ENCODE data around the gene CLMN. TPM values are rescaled to one million over a fixed set of nuclear protein-coding genes. Genes with fewer than 3 reads are reported as not detected.

The CLMN gene
- total RNA-seq, 1 donor from 2014 or later, result 6.3 TPM

DNA sequence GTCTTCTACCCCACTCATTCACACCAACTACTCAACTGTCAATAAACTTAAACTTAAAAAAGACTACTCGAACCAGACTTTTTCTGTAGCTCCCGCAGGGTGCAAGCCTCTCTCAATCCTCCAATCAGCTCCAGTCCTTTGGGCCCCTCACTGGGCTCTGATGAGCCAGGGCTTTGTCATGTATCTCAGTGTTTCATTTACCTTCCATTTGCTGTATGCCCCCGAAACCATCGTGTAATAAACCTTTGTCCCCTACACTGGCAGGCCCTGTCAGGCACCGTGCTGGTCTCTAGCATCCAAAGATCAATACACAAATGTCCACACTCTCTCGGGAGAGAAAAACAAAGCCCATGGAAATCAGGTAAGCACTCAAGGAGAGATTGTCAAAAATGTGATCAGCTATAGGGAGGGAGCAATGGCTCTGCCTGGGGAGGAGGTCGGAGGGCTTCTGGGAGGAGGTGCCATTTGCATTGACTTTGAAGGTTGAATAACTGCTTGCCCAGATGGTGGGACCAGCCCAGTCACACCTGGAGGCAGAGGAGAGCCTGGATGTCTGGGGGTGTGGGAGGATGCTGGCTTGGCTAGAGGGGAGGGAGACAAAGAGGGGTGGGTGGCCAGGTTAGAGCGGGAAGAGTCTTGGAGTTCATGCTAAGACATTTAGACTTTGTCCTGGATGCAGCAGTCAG lies 120.3 kb downstream of the CLMN start:
- peaks cover 9% of the 10 kb centered on the region for H3K27me3 Mint-ChIP-seq (ENCODE audit: insufficient read depth, low read depth)

DNA sequence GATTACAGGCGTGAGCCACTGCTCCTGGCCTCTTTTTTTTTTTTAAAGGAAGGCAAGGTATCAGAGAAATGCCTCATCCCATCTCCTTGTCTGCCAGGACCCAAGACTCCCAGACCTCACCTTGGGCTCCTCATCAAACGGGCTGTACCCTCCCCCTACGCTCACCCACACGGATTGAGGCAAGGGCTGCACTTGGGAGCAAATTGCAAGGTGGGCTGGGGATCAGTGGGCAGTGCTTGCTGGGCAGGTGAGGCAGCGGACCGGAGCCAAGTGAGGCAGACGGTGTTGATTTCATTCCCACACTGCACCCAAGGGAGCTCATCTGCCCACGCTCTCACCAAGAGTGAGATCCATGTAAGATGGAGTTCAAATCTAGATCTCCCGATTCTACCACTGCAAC lies 121.4 kb downstream of the CLMN start:
- peaks cover 5% of the 10 kb centered on the region for H3K36me3 Mint-ChIP-seq
- Histone ChIP-seq H2AFZ (replicated peaks) (no peak overlapping the region), H3K4me2 (no peak overlapping the region), H3F3A (ENCODE audit: low read depth) (no peaks in the 10 kb centered on the region), H3K27me3 (no peaks in the 10 kb centered on the region), H3K9me3 (ENCODE audit: low read depth) (no peaks in the 10 kb centered on the region), H4K20me1 (ENCODE audit: low read depth) (no peaks in the 10 kb centered on the region), H3K4me1 (peaks cover 6% of the 10 kb centered on the region), H3K36me3 (no peaks in the 10 kb centered on the region), H3K4me3 (no peak overlapping the region), H3K9ac (no peak overlapping the region), H3K27ac (no peak overlapping the region), H3K79me2 (ENCODE audit: low read depth) (no peaks in the 10 kb centered on the region)
- no peak overlapping the region for H3K4me3 Mint-ChIP-seq
- H3K4me1 Mint-ChIP-seq, result peaks cover 8% of the 10 kb centered on the region
- DNase-seq (ENCODE audit: low spot score), result no peak
- H3K27ac Mint-ChIP-seq, result peak overlapping the region; percentile 85
- H3K27me3 Mint-ChIP-seq (ENCODE audit: insufficient read depth, low read depth), result peaks cover 9% of the 10 kb centered on the region
- TF ChIP-seq EZH2phosphoT487 (IDR thresholded peaks at IDR 0.05) (no peak), EZH2 (IDR thresholded peaks at IDR 0.05) (no peak)
- TF ChIP-seq, protein P1, sequence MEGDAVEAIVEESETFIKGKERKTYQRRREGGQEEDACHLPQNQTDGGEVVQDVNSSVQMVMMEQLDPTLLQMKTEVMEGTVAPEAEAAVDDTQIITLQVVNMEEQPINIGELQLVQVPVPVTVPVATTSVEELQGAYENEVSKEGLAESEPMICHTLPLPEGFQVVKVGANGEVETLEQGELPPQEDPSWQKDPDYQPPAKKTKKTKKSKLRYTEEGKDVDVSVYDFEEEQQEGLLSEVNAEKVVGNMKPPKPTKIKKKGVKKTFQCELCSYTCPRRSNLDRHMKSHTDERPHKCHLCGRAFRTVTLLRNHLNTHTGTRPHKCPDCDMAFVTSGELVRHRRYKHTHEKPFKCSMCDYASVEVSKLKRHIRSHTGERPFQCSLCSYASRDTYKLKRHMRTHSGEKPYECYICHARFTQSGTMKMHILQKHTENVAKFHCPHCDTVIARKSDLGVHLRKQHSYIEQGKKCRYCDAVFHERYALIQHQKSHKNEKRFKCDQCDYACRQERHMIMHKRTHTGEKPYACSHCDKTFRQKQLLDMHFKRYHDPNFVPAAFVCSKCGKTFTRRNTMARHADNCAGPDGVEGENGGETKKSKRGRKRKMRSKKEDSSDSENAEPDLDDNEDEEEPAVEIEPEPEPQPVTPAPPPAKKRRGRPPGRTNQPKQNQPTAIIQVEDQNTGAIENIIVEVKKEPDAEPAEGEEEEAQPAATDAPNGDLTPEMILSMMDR (IDR thresholded peaks at IDR 0.05), result no peak
- no peaks in the 10 kb centered on the region for H3K9me3 Mint-ChIP-seq

More for the DNA sequence above, 120.3 kb downstream of the CLMN start:
- Histone ChIP-seq H3K4me1 (peaks cover 6% of the 10 kb centered on the region), H4K20me1 (ENCODE audit: low read depth) (no peaks in the 10 kb centered on the region), H3F3A (ENCODE audit: low read depth) (no peaks in the 10 kb centered on the region), H2AFZ (replicated peaks) (no peak overlapping the region), H3K9ac (no peak overlapping the region), H3K36me3 (no peaks in the 10 kb centered on the region), H3K79me2 (ENCODE audit: low read depth) (no peaks in the 10 kb centered on the region), H3K27ac (no peak overlapping the region), H3K4me2 (no peak overlapping the region), H3K4me3 (no peak overlapping the region), H3K27me3 (no peaks in the 10 kb centered on the region), H3K9me3 (ENCODE audit: low read depth) (no peaks in the 10 kb centered on the region)
- no peak for TF ChIP-seq EZH2 (IDR thresholded peaks at IDR 0.05)
- TF ChIP-seq, protein P1 (IDR thresholded peaks at IDR 0.05), result no peak
- TF ChIP-seq EZH2phosphoT487 (IDR thresholded peaks at IDR 0.05), result no peak
- Mint-ChIP-seq H3K4me1 (peaks cover 8% of the 10 kb centered on the region), H3K36me3 (peaks cover 12% of the 10 kb centered on the region), H3K27ac (no peak overlapping the region), H3K9me3 (peaks cover 5% of the 10 kb centered on the region), H3K4me3 (no peak overlapping the region)
- no peak for DNase-seq (ENCODE audit: low spot score)

DNA sequence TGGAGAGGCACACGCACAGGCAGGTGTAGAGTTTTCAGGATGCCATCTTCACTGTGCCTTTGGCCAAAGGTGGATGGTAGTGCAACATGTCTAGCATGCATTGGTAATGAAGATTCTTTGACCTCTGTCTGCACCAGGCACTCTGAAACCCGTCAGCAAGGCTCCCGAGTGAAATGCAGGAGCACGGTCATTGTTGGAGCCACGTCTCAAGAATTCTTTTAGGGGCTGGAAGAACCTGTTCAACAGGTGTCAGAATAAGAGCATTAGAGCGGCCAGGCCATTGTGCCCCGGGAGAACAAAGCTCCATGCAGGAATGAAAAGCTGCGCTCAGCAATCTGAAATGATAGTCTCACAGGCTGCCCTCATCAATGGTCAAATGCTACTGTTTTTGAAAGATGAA lies 122.2 kb downstream of the CLMN start:
- Histone ChIP-seq H3K4me3 (no peak overlapping the region), H2AFZ (replicated peaks) (no peak overlapping the region), H3K9me3 (ENCODE audit: low read depth) (no peaks in the 10 kb centered on the region), H3K4me1 (peaks cover 6% of the 10 kb centered on the region), H4K20me1 (ENCODE audit: low read depth) (no peaks in the 10 kb centered on the region), H3K4me2 (no peak overlapping the region), H3K36me3 (no peaks in the 10 kb centered on the region), H3K79me2 (ENCODE audit: low read depth) (no peaks in the 10 kb centered on the region), H3K27ac (no peak overlapping the region), H3F3A (ENCODE audit: low read depth) (no peaks in the 10 kb centered on the region), H3K27me3 (no peaks in the 10 kb centered on the region), H3K9ac (no peak overlapping the region)
- TF ChIP-seq EZH2phosphoT487 (IDR thresholded peaks at IDR 0.05) (no peak), EZH2 (IDR thresholded peaks at IDR 0.05) (no peak)
- TF ChIP-seq, protein P1 (IDR thresholded peaks at IDR 0.05), result no peak
- Mint-ChIP-seq H3K4me3 (no peak overlapping the region), H3K27ac (no peak overlapping the region), H3K27me3 (ENCODE audit: insufficient read depth, low read depth) (peaks cover 9% of the 10 kb centered on the region), H3K4me1 (peaks cover 8% of the 10 kb centered on the region), H3K36me3 (peaks cover 2% of the 10 kb centered on the region), H3K9me3 (no peaks in the 10 kb centered on the region)
- DNase-seq (ENCODE audit: low spot score), result peak; percentile 20

All from neural progenitor cell (in vitro differentiated cells).